NCI-H446 (cell line): Measurements from ENCODE around the gene SMIM14.
"Not testable (repeated sequence)": the region's sequence is repeated elsewhere in the genome, so short reads cannot be mapped to it uniquely, and the experiment has no call there.

Source experiments
- DNase-seq, 2 experiments: peaks; one replicate each; lab custom pipeline; 2025; lab: John Stamatoyannopoulos, UW

The SMIM14 gene

GRCh38 chr4:39596971-39597370, 41.7 kb downstream of the SMIM14 start:
- DNase-seq, result no peak

- DNase-seq, result no peak
These were observed 47.4 kb downstream of the SMIM14 start for GRCh38 chr4:39591290-39591689.

- DNase-seq, result no peak
These were observed 50.8 kb downstream of the SMIM14 start for GRCh38 chr4:39587881-39588280.

DNA sequence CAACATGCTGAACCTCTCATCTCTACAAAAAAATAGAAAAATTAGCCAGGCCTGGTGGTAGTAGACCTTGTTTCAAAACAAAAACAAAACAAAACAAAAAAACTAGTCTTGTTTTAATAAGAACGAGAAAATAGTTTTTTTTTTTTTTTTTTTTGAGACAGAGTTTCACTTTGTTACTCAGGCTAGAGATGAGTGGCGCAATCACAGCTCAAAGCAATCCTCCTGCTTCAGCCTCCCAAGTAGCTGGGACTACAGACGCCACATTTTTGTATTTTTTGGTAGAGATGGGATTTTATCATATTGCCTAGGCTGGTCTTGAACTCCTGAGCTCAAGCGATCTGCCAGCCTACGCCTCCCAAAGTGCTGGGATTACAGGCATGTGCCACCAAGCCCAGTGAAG, 63.7 kb downstream of the SMIM14 start:
- DNase-seq, result no peak

DNA sequence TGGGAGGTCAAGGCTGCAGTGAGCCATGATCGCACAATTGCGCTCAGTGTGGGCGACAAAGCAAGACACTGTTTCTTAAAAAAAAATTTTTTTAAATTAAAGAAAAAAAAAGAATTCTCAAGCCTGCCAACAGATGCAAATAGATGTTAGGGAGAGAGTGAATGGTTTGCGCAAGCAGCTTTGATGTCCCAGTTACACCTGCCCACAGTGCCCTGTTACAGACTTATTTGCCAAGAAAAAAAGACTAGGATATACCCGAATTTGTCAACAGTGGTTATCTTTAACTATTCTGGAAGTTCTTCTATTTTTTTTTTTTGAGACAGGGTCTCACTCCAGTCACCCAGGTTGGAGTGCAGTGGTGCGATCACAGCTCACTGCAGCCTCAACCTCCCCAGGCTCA, 67.2 kb downstream of the SMIM14 start:
- DNase-seq, result no peak

DNA sequence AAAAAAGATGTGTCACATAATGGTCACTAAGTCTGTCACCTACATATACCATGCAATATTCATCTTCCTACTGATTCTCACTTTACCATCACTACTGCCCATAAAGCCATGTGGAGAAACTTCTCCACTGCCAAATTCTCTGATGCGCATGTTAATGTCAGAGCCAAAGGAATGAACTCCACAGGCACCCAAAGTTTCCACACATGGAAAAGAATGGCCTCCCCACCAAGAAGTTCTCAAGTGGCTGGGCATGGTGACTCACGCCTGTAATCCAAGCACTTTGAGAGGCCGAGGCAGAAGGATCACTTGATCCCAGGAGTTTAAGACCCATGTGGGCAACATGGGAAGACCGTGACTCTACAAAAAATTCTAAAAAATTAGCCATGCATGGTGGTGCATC, 67.6 kb downstream of the SMIM14 start:
- no peak for DNase-seq

DNA sequence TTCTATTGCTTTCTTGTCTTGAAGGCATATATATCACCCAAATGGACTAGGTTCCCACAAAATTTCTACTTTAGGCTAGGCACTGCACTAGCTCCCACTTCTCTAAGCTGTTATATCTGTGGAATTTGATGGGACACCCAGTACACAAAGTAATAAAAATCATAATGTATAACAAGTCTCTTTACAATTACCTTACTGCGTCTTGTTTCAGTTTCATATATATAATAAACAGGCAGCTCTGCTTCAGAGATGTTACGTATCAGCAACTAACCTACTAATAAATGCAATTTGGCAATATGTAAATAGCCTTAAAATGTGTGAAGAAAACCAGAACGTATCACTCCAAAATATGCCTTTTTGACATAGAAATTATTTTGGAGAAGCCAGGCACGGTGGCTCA, 69.5 kb downstream of the SMIM14 start:
- no peak for DNase-seq

DNA sequence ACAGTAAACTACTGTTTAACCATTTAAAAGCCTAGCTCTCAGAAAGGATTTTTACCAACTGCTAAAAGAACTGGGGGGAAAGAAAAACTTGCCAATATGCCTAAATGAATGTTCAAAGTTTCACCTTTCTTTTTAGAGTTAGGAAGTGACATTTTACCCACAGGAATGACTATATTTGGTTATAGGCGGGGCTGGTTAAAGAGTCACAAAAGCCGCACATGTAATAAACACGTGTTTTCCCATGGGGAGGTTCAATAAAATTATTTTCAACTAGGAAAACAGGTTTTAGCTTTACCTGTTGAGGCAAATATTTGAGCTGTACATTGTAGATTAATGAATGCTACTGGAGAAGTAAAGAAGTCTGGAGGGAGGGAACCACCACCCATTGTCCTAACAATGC, 69.9 kb downstream of the SMIM14 start:
- no peak for DNase-seq

- DNase-seq, result no peak
These were observed 72.6 kb downstream of the SMIM14 start for GRCh38 chr4:39565878-39566600.

DNA sequence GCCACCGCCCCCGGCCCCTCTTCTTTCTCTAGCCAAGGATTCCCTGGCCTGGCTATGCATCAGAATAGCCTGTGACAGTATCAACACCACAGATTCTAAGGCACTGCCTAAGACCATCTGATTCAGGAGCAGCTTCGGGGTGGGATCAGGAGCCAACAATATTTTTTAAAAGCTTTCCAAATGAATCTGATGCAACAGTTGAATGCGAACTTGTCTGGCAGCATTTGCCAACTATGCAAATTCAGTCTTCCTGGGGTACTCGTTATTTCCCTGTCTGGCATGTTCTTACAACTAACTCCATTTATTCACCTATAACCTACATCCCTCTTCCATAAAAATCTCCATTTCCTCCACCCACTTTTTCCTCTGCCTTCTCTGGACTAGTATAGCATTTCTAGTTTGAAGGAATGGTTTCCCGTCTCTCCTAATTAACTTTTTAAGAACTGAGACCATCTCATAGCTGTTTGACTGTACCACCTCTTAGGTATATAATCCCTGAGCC, 75.3 kb downstream of the SMIM14 start:
- DNase-seq, result no peak

- no peak for DNase-seq
These were observed 75.9 kb downstream of the SMIM14 start for GRCh38 chr4:39562792-39563191.

- no peak for DNase-seq
These were observed 79.0 kb downstream of the SMIM14 start for GRCh38 chr4:39559626-39560025.

- DNase-seq, result no peak
These were observed 83.2 kb downstream of the SMIM14 start for GRCh38 chr4:39555472-39555871.

DNA sequence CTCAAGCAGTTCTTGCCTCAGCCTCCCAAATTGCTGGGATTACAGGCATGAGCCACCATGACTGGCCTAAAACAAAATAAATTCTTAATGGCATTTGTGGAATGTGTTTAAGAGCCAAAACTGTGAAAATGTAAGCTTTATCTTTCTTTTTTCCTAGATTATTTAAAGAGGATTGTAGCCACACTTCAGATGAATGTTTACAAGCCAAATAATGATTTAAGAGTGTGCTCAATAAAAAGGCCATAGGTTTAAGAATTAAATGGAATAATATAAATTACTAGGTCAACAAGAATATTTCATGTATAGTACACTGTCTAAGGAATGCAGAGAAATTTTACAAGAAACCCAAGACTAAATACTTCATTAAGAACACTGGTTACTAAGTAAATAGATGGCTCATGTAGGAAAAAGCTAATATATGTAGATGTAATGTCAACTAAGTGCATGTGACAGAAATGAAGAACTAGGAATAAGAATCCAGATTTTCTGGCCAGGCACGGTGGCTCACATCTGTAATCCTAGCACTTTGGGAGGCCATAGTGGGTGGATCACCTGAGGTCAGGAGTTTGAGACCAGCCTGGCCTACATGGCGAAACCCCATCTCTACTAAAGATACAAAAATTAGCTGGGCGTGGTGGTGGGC, 90.1 kb downstream of the SMIM14 start:
- no peak for DNase-seq

- no peak for DNase-seq
These were observed 93.9 kb downstream of the SMIM14 start for GRCh38 chr4:39544580-39545315.

- not testable (repeated sequence) for DNase-seq
These were observed 94.6 kb downstream of the SMIM14 start for GRCh38 chr4:39544080-39544479.

DNA sequence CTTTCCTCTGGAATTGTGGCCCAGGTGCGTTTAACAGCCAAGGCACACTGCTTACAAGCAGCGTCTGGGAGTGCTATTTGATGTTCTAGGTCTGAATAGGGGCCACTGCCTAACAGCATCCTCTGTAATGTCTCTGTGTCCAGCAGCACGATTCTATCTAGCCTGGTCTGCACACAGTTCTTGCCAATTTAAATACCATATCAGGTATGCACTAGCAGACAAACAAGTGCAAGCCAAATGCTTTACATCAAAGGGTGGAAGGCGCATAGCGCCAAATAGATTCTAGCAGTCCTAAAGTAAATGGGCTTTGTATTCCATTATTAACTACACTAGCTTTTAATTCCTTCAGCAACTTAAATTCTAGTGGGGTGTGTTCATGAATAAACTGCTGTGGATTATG, 95.6 kb downstream of the SMIM14 start:
- no peak for DNase-seq

GRCh38 chr4:39542611-39543012, 96.1 kb downstream of the SMIM14 start:
- DNase-seq, result no peak

GRCh38 chr4:39541987-39542610, 96.6 kb downstream of the SMIM14 start:
- no peak for DNase-seq

DNA sequence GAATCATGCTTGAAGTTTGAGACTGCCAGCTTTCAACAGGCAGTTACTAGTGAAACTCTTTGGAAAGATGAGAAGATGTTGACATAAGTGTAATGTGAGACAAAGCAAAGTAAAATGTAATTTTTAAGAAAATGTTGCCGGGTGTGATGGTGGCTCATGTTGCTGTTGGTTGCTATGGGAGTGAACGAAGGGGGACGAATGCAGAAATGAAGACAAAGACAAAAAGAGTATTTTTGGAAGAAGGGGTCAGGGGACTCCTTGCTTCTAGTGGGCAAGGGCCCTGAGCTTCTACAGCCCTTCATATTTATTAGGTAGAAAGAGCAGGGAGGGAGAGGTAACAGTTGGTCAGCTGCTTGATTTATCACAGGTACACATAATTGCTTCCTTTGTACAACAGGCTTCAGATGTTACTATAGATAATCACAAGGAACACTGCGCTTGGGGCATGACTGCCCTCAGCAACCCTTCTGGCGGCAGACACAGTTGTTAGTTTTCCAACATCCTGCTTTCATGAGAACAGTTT, 99.5 kb downstream of the SMIM14 start:
- DNase-seq, result no peak

GRCh38 chr4:39533541-39533940, 105.1 kb downstream of the SMIM14 start:
- no peak for DNase-seq

DNA sequence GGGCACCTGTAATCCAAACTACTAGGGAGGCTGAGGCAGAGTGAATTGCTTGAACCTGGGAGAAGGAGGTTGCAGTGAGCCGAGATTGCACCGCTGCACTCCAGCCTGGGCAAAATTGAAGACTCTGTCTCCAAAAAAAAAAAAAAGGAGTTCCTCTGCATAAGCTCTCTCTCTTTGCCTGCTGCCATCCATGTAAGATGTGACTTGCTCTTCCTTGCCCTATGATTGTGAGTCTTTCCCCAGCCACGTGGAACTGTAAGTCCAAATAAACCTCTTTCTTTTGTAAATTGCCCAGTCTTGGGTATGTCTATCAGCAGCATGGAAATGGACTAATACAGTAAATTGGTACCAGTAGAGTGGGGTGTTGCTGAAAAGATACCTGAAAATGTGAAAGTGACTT, 106.4 kb downstream of the SMIM14 start:
- DNase-seq, result not testable (repeated sequence)
